ENCODE data around the gene MPZ.
A peak's percentile ranks its signal among the peaks of the same experiment; 100 is the strongest.

The MPZ gene

DNA sequence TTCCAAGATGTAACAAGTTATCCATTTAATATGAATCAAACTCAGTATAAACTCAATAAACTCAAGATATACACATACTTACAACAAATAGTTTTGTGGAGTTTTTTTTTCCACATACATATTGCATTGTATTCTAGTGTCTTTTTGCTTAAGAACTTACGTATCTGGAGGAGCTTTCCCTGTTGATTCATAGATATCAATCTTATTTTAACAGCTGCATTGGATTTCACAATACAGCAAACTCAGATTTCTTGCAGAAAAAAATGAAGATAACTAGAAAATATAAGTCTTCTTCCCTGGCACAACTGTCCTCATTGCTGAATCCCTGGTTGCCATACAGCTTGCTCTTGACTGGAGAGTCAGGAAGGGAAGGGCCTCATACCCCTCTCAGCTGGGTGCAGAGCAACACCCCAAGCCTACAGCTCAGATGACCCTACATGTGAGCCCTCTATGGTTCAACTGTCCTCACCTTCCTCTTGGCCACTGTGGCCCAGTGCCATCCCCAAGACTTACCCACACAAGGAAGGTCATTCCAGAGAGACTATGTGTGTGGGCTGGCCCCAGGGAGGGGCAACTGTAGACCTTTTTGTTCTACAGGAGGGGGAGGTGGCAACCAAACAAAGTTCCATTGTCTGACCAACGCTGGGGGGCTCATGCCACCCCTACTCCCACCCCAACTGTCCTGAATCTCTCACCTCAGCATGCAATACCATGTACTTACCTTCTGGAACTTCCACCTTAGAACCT, 1.7 kb downstream of the MPZ start:
- ATAC-seq: no peak
- H3K36me3 Mint-ChIP-seq: no peaks in the 10 kb centered on the region
- no peaks in the 10 kb centered on the region for H3K27me3 Mint-ChIP-seq
- H3K4me3 Mint-ChIP-seq: no peak overlapping the region
- H3K9me3 Mint-ChIP-seq: no peaks in the 10 kb centered on the region
- peak overlapping the region; percentile 2 for H3K27ac Mint-ChIP-seq
- H3K4me1 Mint-ChIP-seq: peaks cover 53% of the 10 kb centered on the region

DNA sequence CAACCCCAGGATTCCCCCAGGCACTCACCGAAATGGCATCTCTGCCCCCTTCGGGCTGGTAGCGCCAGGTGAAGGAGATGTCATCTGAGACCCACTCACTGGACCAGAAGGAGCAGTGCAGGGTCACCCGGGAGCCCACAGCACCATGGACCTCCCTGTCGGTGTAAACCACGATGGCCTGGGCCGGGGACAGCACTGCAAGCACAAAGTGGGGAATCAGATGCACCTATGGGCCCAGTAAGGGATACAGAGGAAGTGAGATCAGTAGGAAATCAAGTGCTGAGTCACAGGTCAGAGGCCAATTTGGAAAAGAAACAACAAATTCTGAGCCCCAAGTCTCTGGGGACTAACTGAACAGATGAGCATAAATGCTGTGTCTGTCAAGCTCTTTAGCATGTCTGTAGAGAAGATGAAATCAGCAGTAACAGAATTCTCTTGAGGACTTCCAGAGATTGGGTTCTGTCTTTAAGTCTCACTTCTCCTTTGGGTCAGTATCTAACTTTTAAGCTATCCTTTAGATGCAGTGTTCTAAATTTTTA, 2.5 kb downstream of the MPZ start:
- Mint-ChIP-seq H3K27me3 (no peaks in the 10 kb centered on the region), H3K36me3 (no peaks in the 10 kb centered on the region), H3K4me1 (peaks cover 54% of the 10 kb centered on the region), H3K27ac (peak overlapping the region; percentile 95), H3K4me3 (peak overlapping the region; percentile 72), H3K9me3 (no peaks in the 10 kb centered on the region)
- ATAC-seq: peak; percentile 80

DNA sequence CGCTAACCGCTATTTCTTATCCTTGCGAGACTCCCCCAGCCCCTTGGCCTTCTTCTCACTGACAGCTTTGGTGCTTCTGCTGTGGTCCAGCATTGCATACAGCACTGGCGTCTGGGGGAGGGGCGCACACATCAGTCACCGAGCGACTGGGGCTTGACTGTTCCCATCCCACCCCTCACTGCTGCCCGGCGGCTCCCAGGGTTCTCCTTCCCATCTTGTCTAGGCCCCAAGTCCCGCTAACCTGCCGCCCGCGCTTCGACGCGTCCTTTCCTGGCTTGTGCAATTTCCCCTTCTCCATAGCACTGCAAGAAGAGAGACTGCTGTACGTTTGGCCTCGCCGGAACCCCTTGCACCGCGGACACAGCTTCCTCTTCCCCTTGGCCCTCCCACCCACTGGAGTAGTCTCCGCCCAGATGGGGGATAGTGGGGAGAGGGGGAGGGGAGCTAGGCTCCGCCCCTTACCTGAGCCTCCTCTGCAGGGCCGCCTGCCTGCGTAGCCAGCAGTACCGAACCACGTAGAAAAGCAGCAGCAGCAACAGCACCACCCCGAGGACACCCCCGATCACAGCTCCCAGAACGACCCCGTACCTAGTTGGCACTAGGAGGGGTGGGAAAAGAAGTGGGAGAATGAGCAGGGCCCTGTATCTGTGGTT, 3.8 kb downstream of the MPZ start:
- Mint-ChIP-seq H3K4me3 (peak overlapping the region; percentile 99), H3K36me3 (no peaks in the 10 kb centered on the region), H3K9me3 (no peaks in the 10 kb centered on the region), H3K27me3 (no peaks in the 10 kb centered on the region), H3K27ac (peak overlapping the region; percentile 95), H3K4me1 (peaks cover 54% of the 10 kb centered on the region)
- peak; percentile 95 for ATAC-seq

DNA sequence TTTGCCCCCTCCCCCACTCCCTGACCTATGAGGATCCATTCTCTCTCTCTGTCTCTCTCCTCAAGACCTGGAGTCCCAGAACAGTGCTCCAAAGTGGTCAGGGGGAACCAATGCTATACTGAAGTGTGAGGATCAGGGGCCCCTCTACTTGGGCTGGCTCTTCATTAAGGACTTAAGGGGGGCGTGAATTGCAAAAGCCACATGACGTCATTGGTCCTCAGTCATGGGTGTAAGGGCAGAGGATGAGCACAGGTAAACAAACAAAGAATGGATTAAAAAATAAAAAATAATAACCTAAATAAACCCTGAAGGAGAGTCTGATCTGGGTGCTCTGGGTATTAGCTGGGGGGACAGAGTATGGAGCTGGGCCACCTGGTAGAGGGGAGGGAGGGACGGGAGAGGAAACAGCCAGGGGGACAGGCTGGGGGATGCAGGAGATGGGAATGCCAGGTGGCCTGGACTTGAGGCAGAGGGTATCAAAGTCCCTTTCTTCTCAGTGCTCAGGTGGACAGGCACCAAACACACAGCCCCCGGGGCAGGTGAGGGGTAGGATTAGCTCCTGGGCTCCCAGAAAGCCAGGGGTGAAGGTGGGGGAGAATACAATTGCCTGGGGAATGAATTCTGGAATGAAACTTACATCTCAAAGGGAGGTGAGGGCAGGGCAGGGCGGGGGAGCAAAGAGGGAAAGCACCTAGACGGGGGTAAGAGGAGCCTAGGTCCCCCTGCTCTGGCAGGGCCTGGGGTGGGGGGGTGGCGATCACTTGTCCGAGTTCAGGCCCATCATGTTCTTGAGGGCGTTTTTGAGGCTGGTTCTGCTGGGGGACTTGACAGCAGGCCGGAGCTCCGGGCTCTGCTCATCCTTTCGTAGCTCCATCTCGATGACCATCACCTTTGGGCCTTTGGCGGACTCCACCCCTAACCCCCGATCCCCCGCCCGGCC, 4.6 kb downstream of the MPZ start:
- H3K27ac Mint-ChIP-seq: peak overlapping the region; percentile 95
- peaks cover 54% of the 10 kb centered on the region for H3K4me1 Mint-ChIP-seq
- H3K9me3 Mint-ChIP-seq: no peaks in the 10 kb centered on the region
- H3K36me3 Mint-ChIP-seq: no peaks in the 10 kb centered on the region
- peak overlapping the region; percentile 99 for H3K4me3 Mint-ChIP-seq
- H3K27me3 Mint-ChIP-seq: no peaks in the 10 kb centered on the region
- no peak for ATAC-seq

DNA sequence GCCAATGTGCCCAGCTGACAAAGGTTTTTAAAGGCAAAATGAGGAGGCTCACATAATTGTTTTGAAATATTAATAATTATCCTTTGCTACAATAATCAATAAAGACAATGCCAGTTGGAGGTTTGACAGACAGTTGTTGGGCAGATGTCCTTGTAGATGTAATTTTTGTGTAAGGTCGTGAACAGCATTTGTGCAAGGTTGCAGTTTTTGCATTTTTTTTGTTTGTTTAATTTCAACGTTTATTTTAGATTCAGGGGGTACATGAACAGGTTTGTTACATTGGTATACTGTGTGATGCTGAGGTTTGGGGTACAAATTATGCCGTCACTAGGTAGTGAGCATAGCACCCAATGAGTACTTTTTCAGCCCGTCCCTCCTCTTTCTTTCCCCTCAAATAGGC, 9.3 kb downstream of the MPZ start:
- no peaks in the 10 kb centered on the region for H3K27me3 Mint-ChIP-seq

DNA sequence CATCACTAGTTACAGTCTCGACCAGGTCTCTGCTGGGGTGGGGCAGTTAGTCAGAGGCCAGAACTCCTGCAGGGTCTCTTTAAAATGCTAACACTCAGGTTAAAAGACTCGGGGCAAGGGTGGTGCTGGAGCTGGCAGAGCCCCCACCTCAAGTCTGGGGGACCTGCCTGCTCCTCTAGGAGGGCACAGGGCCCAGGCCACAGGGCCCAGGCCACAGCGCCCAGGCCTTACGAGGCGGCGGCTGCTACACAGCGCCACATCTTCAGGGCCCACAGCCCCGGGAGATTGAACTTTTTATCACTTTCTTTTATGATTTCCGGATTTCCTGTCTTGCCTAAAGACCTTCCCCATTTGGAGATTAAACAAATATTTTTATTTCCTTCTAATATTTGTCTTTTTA, 10.4 kb downstream of the MPZ start:
- peaks cover 26% of the 10 kb centered on the region for H3K4me1 Mint-ChIP-seq
- no peak overlapping the region for H3K27ac Mint-ChIP-seq
- H3K4me3 Mint-ChIP-seq: no peak overlapping the region
- no peaks in the 10 kb centered on the region for H3K27me3 Mint-ChIP-seq
- H3K9me3 Mint-ChIP-seq: no peaks in the 10 kb centered on the region
- no peaks in the 10 kb centered on the region for H3K36me3 Mint-ChIP-seq
- ATAC-seq: no peak

More for the DNA sequence above, 9.3 kb downstream of the MPZ start:
- no peak for ATAC-seq
- H3K9me3 Mint-ChIP-seq: no peaks in the 10 kb centered on the region
- H3K4me1 Mint-ChIP-seq: peaks cover 37% of the 10 kb centered on the region
- H3K27ac Mint-ChIP-seq: no peak overlapping the region
- no peaks in the 10 kb centered on the region for H3K36me3 Mint-ChIP-seq
- H3K4me3 Mint-ChIP-seq: no peak overlapping the region

DNA sequence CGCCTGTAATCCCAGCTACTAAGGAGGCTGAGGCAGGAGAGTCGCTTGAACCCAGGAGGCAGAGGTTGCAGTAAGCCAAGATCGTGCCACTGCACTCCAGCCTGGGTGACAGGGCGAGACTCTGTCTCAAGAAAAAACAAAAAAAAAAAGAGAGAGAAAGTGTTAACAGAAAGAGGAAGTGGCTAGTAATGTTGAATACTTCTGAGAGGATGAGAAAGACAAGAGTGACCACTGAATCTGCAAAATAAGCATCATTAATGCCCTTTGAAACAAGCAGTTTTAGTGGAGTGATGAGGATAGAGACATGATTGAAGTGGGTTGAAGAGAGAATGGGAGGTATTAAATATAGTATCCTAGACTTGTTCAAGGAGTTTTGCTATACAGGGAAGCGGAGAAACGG, 11.7 kb downstream of the MPZ start:
- peak overlapping the region; percentile 9 for H3K27ac Mint-ChIP-seq
- ATAC-seq: peak; percentile 81
- no peaks in the 10 kb centered on the region for H3K27me3 Mint-ChIP-seq
- H3K4me3 Mint-ChIP-seq: no peak overlapping the region
- H3K36me3 Mint-ChIP-seq: no peaks in the 10 kb centered on the region
- H3K4me1 Mint-ChIP-seq: peaks cover 19% of the 10 kb centered on the region
- H3K9me3 Mint-ChIP-seq: no peaks in the 10 kb centered on the region

DNA sequence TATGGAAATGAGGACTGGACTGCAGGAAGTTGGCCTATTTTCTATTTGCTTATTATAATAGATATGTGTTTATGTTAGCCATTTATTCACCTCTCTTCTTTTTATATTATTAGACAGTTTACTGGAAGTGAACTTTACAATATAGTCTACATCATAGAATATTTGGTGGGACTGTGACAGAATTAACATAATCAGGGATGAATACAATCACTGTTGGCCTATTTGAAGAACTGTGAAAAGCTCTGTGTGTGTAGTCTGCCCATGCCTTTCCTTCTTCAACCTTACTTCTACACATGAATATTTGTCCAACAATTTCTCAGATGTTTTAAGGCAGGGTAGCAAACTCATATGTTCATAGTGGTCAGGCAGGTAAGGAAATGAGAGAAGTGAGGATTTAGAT, 12.4 kb downstream of the MPZ start:
- H3K4me3 Mint-ChIP-seq: no peak overlapping the region
- H3K27ac Mint-ChIP-seq: peak overlapping the region; percentile 9
- ATAC-seq: no peak
- no peaks in the 10 kb centered on the region for H3K27me3 Mint-ChIP-seq
- peaks cover 18% of the 10 kb centered on the region for H3K4me1 Mint-ChIP-seq
- no peaks in the 10 kb centered on the region for H3K9me3 Mint-ChIP-seq
- no peaks in the 10 kb centered on the region for H3K36me3 Mint-ChIP-seq

DNA sequence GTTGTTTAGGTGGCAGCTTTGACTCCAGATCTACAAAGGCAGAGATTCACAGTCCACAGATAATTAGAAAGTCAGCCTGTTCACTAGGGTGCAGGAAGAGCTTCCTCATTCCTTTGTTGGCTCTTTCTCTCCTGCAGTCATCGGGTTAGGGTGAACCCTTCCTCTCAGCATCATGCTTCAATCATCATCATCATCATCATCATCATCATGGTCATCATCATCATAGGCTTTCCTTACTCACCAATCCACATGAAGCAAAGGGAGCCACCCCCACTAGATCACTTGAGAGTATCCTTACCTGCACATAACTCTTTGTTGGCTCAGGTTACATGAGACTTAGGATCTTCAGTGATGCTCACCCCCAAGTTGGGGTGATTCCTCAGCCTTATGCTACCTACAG, 19.0 kb downstream of the MPZ start:
- Mint-ChIP-seq H3K27me3 (no peaks in the 10 kb centered on the region), H3K4me1 (no peaks in the 10 kb centered on the region), H3K27ac (no peak overlapping the region), H3K9me3 (no peaks in the 10 kb centered on the region), H3K4me3 (no peak overlapping the region), H3K36me3 (no peaks in the 10 kb centered on the region)
- ATAC-seq: no peak

DNA sequence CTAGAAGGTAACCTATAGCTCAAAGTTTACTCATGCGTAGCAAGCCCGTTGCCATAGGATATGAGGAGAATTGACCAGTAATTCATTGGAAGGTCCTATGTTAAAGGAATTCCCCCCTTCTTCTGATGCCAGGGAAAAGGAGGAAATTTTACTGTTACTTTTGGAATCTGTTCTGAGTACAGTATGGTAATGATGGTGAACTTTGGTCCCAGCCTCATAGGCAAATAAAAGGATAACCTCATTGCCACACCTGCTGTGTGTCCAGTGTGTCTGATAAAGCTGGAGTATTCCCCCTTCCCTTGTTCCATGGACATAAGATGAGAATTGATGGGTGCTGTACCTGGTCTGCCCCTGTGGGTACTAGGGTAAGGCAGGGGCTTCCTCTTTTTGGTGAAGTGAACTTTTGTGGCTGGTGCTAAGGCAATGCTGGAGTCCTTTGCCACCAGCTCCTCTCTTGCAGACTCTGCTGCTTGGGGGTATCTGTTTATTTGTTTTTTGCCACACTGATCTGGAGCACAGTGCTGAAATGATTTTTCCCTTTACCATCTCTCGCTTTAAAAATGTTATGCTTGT, 22.2 kb downstream of the MPZ start:
- H3K27ac Mint-ChIP-seq: no peak overlapping the region
- no peaks in the 10 kb centered on the region for H3K36me3 Mint-ChIP-seq
- no peak overlapping the region for H3K4me3 Mint-ChIP-seq
- no peaks in the 10 kb centered on the region for H3K27me3 Mint-ChIP-seq
- peaks cover 7% of the 10 kb centered on the region for H3K4me1 Mint-ChIP-seq
- ATAC-seq: no peak
- H3K9me3 Mint-ChIP-seq: no peaks in the 10 kb centered on the region

DNA sequence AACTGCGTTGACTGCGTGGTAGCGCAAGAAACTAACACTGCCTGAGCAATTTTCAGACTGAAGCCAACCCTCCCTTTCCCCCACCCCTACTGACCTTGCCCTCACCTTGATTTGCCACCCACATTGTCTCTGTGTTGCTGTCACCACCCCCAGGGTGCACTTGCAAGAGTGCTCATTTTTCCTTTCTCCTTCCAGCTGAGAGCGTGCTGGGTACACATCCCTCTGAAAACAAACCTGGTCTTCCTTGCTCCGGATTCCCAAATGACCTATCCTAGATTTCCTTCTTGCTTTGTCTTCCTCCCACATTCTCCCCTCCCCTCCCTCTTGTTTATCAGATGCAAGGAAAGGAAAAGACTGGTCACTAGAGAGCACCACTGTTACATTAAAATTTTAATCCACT, 24.2 kb downstream of the MPZ start:
- no peak for ATAC-seq
- Mint-ChIP-seq H3K27me3 (no peaks in the 10 kb centered on the region), H3K27ac (no peak overlapping the region), H3K4me3 (no peak overlapping the region), H3K9me3 (no peaks in the 10 kb centered on the region), H3K36me3 (no peaks in the 10 kb centered on the region), H3K4me1 (peaks cover 10% of the 10 kb centered on the region)

DNA sequence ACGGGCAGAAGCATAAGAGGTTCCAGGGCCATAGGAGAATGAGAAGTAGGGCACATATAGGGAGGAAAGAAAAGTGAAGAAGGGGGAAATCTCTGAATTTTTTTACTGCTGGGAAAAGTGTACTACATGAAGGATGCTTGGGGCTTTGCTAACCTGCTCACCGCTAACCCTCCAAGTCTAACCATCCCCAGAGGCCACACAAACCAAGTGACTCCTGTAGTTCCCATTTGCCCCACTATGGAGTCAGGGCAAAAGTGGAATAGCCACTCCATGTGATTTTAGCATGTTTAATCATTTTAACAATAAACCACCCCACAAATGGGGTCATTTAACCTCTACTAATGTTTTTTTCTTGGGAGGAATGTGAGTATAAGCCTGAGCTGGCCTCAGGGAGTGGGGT, 24.7 kb downstream of the MPZ start:
- H3K27ac Mint-ChIP-seq: no peak overlapping the region
- peaks cover 10% of the 10 kb centered on the region for H3K4me1 Mint-ChIP-seq
- ATAC-seq: no peak
- H3K4me3 Mint-ChIP-seq: no peak overlapping the region
- no peaks in the 10 kb centered on the region for H3K27me3 Mint-ChIP-seq
- no peaks in the 10 kb centered on the region for H3K9me3 Mint-ChIP-seq
- H3K36me3 Mint-ChIP-seq: peaks cover 4% of the 10 kb centered on the region

DNA sequence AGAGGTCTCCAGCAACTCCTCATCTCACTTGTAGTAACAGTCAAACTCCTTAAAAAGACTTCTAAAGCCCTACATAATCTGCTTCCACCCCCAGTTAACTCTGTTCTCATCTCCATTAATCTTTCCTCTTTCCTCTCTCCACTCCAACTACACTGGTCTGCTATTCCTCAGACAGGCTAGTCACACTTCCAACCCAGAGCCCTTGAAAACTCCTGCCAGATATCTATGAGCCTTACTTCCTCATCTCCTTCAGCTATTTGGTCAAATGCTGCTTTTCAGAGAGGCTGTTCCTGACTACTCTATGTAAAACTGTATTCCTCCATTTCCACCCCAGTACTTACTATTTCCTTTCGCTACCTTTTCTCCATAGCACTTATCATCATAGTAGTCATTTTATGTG, 26.8 kb downstream of the MPZ start:
- H3K27ac Mint-ChIP-seq: peak overlapping the region; percentile 2
- H3K4me3 Mint-ChIP-seq: no peak overlapping the region
- H3K9me3 Mint-ChIP-seq: no peaks in the 10 kb centered on the region
- no peak for ATAC-seq
- H3K4me1 Mint-ChIP-seq: peaks cover 10% of the 10 kb centered on the region
- H3K27me3 Mint-ChIP-seq: no peaks in the 10 kb centered on the region
- H3K36me3 Mint-ChIP-seq: peaks cover 5% of the 10 kb centered on the region

DNA sequence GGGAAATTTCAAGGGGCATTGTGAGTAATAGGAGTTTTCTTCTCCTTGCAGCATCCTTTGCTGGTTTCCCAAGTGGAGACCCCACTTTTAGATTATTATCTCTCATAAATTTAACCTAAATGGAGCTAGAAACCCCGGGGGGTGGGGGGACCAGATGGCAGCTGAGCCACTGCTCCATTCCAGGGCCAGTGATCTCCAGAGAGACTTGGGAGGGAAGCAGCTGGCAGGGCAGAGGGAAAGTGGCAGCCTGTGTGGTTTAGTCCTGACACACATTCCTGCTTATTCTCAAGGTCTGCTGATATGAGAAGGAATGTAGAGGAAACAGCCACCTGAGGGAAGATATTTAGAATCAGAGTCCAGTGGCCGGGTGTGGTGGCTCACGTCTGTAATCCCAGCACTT, 34.9 kb downstream of the MPZ start:
- Mint-ChIP-seq H3K9me3 (no peaks in the 10 kb centered on the region), H3K4me1 (no peaks in the 10 kb centered on the region), H3K36me3 (no peaks in the 10 kb centered on the region), H3K27ac (no peak overlapping the region), H3K27me3 (peaks cover 38% of the 10 kb centered on the region), H3K4me3 (no peak overlapping the region)
- no peak for ATAC-seq

DNA sequence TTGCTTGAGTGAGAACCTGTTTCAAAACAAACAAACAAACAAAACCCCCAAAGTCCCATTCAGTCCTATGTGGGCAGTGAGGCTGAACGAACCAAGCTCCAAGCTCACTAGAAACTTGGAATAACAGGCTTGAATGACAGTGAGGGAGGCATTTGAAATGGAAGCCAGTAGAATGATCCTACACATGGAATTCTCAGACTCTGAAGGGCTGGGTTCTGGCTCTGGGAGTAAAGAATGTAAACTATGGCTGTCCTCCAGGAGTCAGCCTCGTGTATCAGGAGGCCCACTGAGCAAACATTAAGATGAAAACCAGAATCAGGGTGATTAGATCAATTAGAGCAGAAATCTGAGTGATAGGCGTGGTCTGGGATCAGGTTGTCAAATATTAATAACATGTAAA, 36.4 kb downstream of the MPZ start:
- no peaks in the 10 kb centered on the region for H3K36me3 Mint-ChIP-seq
- no peaks in the 10 kb centered on the region for H3K9me3 Mint-ChIP-seq
- no peaks in the 10 kb centered on the region for H3K4me1 Mint-ChIP-seq
- H3K27me3 Mint-ChIP-seq: peaks cover 38% of the 10 kb centered on the region
- H3K27ac Mint-ChIP-seq: no peak overlapping the region
- H3K4me3 Mint-ChIP-seq: no peak overlapping the region
- no peak for ATAC-seq

Data from stimulated activated memory B cell treated with anti-CD40 and anti-IgM and Interleukin-4, amounts not matched to agents 10 μg/mL and 1 μg/mL and 100 μg/mL, for 72 hours (primary cell).